NCI-H128 (cell line): ENCODE results near the gene MAP3K2.

Experiments used
- DNase-seq: peaks from one replicate; lab custom pipeline; 2025; ENCODE audit not compliant: unreplicated experiment; lab: John Stamatoyannopoulos, UW

Gene MAP3K2

GRCh38 chr2:127386246-127386645 lies 1.5 kb downstream of the MAP3K2 start:
- no peak for DNase-seq

GRCh38 chr2:127384529-127384928 lies 3.2 kb downstream of the MAP3K2 start:
- no peak for DNase-seq

- no peak for DNase-seq
Observed at GRCh38 chr2:127382831-127383230, 4.9 kb downstream of the MAP3K2 start.

- DNase-seq, result no peak
Observed at GRCh38 chr2:127381762-127382161, 6.0 kb downstream of the MAP3K2 start.

DNA sequence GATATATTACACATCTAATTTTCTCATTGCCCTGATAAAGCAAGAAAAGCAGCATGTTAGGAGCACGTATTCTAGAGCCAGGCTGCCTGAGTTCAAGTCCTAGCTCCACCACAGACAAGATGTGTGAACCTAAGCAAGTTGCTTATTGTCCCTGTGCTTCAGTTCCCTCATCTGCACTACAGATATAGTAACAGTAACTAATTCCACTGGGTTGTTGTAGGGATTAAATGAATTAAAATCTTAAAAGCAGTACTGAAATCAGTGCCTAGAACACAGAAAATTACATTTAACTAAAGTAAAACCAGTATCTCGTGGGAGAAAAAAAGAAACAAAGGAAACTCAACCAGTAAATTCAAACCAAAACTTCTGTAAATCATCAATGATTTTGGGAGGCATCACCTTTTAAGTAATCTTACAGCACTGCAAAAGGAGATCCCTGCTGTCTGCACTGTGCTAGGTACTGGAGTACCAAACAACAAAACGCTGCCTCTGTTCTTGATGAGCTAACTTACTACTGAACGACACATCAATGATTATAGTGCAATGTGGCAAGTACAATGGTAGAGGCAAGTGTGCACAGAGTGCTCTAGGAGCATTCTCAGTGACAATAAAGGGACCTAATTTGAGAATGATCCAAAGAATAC lies 7.9 kb downstream of the MAP3K2 start:
- DNase-seq, result no peak

- DNase-seq, result no peak
Observed at GRCh38 chr2:127378720-127379119, 9.1 kb downstream of the MAP3K2 start.

DNA sequence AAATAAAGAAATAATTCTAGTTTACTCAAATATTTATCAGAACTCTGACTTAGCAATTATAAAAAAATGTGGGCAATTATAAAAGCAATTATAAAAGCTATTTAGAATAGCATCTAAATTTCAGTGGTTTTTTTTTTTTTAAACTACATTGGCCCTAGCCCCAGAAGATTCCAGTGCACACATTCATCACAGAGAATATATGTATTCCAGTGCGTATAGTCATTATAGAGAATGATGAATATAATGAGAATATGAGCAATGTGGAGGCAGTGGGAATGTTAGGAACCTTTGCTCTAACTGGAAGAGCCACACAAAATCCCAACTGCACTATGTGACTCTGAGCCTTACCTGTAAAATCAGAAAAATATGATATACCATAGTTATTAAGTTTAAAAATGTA lies 10.5 kb downstream of the MAP3K2 start:
- DNase-seq, result no peak

- DNase-seq, result no peak
Observed at GRCh38 chr2:127376257-127376656, 11.5 kb downstream of the MAP3K2 start.

GRCh38 chr2:127373362-127374083 lies 14.3 kb downstream of the MAP3K2 start:
- no peak for DNase-seq

- DNase-seq, result no peak
Observed at GRCh38 chr2:127371037-127371436, 16.7 kb downstream of the MAP3K2 start.

- DNase-seq, result no peak
Observed at GRCh38 chr2:127370010-127370409, 17.8 kb downstream of the MAP3K2 start.

- no peak for DNase-seq
Observed at GRCh38 chr2:127365211-127365643, 22.5 kb downstream of the MAP3K2 start.

DNA sequence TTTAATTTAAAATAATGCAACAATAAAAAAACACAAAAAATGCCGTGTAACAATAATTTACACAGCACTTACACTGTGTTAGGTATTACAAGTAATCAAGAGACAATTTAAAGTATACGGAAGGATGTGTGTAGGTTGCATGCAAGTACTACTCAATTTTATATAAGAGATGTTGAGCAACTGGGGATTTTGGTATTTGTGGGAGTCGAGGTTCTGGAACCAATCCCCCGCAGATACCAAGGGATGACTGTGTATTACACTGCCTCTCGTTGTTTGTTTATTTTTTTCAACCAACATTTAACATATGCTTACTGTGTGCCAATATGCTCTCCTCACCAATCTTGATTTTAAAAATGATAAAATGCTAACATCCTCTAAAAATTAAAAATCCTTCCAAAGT lies 24.8 kb downstream of the MAP3K2 start:
- DNase-seq, result no peak

DNA sequence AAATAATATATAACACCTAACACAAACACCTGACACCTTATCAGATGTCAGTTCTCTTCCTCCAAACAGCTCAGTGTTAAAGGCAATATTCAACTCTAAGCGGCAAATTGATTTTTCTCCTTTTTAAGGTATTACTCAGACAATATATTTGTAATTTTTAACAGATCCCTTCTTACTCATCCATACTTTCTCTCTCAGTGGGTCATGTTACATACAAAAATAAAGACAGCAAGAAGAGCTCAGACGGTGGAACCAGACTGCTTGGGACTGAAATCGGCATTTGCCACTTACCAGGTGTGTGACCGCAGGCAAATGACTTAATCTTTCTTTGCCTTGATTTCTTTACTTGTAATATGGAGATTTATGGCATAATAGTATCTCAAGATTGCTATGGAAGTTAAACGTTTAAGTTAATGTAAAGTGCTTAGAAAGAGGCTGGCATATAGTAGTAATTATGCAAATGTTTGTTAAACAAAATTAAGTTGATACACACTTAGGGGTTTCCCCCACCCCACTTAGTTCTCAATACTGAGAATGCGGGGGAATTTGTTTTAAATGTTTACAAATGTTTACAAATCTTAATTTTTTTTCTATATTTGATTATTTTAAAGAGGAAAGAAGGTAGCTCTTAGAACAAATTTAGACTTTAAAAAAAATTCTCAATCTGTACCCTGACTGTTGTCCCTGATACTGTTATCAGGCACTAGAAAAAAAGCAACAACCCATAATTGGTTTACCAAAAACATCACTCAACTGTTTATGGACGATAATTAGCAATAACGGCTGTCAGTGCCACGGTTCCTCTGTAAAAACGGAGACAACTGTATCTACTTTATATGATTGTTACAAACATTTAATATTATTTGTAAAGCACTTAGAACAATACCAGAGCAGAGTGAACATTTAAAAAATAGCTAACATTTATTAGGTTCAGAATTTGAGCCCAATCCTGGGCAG lies 25.6 kb downstream of the MAP3K2 start:
- DNase-seq, result no peak

- DNase-seq, result no peak
Observed at GRCh38 chr2:127360242-127360641, 27.5 kb downstream of the MAP3K2 start.

DNA sequence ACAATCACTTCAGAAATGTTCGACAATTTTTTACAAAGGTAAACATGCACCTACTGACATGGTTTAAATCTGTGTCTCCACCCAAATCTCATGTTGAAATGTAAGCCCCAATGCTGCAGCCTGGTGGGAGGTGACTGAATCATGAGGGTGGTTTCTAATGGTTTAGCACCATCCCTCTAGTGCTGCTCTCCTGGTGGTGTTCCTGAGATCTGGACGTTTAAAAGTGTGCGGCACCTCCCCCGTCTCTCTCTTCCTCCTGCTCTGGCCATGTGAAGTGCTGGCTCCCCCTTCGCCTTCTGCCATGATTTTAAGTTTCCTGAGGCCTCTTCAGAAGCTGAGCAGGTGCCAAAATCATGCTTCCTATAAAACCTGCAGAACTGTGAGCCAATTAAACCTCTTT lies 28.3 kb downstream of the MAP3K2 start:
- no peak for DNase-seq

- no peak for DNase-seq
Observed at GRCh38 chr2:127358971-127359370, 28.8 kb downstream of the MAP3K2 start.

DNA sequence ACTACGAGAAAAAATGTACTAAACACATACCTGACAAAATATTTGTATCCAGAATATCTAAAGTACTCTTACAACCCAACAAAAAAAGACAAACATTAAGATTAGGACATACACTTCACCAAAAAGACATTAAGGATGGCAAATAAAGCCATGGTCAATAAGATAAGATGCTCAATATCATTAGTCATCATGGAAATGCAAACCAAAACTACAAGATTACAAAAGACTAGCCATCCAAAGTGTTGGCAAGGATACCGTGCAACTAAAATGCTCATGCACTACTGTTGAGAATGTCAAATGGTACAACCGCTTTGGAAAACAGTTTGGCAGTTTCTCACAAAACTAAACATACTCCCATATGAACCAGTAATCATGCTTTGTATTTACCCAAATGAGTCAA lies 29.7 kb downstream of the MAP3K2 start:
- no peak for DNase-seq

GRCh38 chr2:127357591-127357990 lies 30.2 kb downstream of the MAP3K2 start:
- no peak for DNase-seq

DNA sequence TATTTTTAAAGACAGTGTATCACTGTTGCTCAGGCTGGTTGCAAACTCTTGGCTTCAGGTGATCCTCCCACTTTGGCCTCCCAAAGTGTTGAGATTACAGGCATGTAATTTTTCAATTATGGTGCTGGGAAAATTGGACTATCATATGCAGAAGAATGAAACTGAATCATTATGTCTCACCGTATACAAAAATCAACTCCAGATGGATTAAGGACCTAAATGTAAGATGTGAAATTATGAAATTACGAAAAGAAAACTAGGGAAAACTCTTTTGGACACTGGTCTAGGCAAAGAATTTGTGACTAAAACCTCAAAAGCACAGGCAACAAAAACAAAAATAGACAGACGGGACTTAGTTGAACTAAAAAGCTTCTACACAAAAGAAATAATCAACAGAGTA lies 31.2 kb downstream of the MAP3K2 start:
- DNase-seq, result no peak

- no peak for DNase-seq
Observed at GRCh38 chr2:127355407-127356008, 32.3 kb downstream of the MAP3K2 start.
